HL-60 (cell line): Measurements from ENCODE around the gene NAA25.

Experiments used
- CTCF ChIP-seq: IDR thresholded peaks from one replicate; pipeline ENCODE4 v1.5.1; 2011; ENCODE audit warnings: low read length, control low read depth, inconsistent platforms; ENCODE audit not compliant: insufficient read depth
- REST ChIP-seq: IDR thresholded peaks from 2 replicates; pipeline ENCODE4 v1.6.1; 2012; ENCODE audit warnings: low read depth; ENCODE audit not compliant: insufficient replicate concordance
- SPI1 ChIP-seq: IDR thresholded peaks from 2 replicates; pipeline ENCODE4 v1.6.1; 2012; ENCODE audit warnings: low read depth, mild to moderate bottlenecking, borderline replicate concordance

DNA sequence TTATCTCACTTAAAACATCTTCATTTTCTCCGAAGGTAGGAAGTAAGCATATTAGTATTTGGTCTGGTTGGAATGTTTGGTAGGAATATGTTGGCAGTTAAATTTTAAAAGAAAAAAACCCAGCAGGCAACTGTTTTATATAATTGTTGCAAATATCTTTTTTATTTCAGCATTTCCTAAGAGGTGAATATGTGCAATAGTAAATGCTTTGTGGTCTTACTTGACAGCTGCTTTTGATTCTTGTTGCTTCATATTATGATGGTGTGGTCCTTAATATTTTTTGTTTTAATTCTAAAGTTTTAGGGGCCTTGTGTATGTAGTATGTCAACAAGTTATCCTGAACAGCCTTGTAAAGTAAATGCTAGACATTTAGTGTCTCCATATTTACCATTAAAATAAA, 23.1 kb upstream of the NAA25 start:
- TF ChIP-seq CTCF (no peak), SPI1 (no peak), REST (no peak)
